SH-SY5Y (cell line): ENCODE measurements around the gene MACC1.

ENCODE experiments used
- GATA2 ChIP-seq: IDR thresholded peaks from 2 replicates; pipeline ENCODE4 v1.6.1; 2011; ENCODE audit warnings: mild to moderate bottlenecking, low read depth, low read length
- GATA3 ChIP-seq: IDR thresholded peaks from 2 replicates; pipeline ENCODE4 v1.6.1; 2011; ENCODE audit warnings: low read depth, mild to moderate bottlenecking, low read length, moderate library complexity

Gene MACC1, protein sequence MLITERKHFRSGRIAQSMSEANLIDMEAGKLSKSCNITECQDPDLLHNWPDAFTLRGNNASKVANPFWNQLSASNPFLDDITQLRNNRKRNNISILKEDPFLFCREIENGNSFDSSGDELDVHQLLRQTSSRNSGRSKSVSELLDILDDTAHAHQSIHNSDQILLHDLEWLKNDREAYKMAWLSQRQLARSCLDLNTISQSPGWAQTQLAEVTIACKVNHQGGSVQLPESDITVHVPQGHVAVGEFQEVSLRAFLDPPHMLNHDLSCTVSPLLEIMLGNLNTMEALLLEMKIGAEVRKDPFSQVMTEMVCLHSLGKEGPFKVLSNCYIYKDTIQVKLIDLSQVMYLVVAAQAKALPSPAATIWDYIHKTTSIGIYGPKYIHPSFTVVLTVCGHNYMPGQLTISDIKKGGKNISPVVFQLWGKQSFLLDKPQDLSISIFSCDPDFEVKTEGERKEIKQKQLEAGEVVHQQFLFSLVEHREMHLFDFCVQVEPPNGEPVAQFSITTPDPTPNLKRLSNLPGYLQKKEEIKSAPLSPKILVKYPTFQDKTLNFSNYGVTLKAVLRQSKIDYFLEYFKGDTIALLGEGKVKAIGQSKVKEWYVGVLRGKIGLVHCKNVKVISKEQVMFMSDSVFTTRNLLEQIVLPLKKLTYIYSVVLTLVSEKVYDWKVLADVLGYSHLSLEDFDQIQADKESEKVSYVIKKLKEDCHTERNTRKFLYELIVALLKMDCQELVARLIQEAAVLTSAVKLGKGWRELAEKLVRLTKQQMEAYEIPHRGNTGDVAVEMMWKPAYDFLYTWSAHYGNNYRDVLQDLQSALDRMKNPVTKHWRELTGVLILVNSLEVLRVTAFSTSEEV

DNA sequence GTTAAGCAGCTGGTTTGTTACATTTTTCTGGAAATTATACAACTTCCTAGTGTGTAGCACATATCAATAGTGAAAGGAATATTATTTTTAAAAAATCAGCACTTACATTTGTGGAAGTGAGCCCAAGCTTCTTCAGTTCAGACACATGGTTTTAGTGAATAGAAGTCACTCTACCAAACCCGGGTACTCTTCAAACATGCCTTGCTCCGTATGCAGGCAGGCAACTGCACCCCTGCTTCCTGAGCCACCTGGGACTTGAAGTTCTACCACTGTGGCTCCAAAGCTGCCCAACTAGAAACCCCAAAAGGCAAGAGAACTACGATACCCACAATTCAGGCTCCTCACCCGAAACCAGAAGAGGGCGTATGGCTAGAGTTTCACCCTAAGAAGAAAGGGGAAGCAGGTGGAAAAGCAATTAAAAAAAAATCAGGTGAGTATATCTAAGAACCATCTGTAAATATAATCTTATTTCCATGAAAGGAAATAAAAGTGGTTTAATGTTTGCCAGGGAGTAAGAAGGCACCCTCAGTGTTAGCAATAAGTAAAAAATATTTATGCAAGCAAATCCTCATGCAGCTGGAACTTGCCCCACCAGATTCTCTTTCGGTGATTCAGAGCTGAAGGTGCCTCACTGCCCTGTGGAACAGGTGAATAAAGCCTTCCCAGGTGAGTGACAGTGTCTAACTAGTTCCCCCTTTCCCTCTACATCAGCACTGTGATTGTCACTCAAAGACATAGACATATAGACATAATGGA lies at the start of gene MACC1:
Gene MACC1 (minus strand): TSS at position 192 of the 756 bp plus-strand sequence. CDS start 55,522 bp downstream, outside the sequence.
- TF ChIP-seq GATA2, result no peak
- no peak for TF ChIP-seq GATA3

DNA sequence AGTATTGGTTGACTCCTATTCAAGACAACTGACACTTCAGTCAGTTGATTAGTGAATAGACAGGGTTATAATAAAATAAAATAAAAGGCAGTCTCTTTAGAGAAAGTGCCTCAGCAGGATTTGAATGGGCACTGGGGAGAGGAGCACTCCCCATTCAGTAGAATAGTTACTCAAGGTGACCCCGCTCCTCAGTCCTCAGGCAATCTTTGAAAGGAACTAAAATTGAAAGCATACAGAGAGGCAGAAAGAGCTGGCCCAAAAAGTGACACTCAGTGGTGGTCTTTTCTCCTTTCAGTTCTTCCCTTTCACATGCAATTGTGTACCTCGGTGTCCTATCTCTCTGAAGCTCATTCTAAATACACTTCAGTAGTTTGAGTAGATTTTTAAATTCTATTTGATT lies 47.4 kb upstream of the MACC1 start:
- TF ChIP-seq GATA3, result no peak
- no peak for TF ChIP-seq GATA2

DNA sequence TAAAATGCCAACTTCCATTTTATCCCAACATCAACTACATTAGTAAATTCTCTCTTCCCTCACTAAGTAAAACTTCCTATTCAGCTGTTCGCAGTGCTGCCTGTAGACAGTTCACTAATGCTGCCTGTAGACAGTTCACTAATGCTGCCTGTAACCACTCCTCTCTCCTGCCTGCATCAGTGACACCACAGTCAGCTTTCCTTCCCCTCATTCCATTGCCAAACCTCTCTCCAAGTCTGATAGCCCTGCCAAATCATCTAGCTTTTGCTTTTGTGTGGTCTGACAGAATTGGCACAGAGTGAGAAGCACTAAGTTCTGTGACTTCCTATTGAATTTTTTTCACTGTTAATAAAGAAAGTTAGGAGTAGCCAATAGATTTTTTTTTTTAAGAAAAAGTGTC lies 43.0 kb upstream of the MACC1 start:
- TF ChIP-seq GATA3, result no peak
- no peak for TF ChIP-seq GATA2

DNA sequence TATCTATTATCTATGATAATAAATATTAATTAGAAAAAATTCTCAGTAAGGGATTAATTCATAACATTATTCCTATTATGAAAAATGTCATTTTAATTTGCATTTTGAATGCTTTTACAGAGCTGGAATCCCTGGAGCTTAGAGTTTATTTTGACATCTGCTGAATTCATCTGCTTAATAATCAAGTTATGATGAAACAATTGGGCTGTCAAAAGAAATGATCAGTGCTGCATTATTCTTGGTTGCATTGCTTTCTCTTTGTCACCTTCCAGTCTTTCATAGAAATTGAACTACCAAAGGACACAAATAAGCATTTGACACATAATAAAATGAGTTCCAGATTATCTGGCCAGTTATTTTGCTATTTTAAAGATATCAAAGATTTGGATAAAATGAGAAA lies 40.0 kb upstream of the MACC1 start:
- TF ChIP-seq GATA3 (no peak), GATA2 (no peak)

DNA sequence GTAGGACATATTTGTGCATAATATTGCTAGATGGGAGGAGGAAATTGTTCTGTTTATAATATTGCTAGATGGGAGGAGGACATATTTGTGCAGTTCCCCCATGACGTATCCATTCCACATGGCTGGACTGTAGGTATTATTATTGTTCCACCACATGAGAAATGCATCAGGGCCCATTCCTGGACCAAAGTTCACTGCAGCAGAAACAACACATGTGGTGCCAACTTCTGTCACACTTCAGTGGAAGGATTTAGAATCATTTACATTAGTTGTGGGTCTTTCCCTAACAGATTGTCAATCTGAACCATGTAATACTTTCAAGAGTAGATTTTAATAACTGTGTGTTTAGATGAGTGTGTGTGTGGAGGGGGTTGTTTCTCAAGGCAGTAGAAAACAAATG lies 32.7 kb upstream of the MACC1 start:
- TF ChIP-seq GATA3 (no peak), GATA2 (no peak)

DNA sequence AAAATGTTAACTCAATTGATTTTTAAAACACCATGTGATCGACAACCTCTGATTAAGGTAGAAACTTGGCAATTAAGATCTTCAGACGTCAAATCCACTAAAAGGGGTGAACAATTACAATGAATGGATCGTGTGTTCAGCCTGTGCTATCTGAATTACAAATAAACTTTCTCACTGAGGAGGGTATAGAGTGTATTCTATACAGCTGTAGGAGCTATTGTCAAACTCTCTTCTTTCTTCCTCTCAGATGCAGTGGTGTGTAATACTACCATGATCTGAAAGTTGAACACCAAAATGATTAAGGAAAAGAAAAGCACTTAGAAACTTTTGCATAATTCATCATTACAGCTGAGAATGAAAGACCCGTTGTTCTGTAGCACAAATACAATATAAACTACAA lies 32.2 kb upstream of the MACC1 start:
- TF ChIP-seq GATA2, result no peak
- TF ChIP-seq GATA3, result no peak

DNA sequence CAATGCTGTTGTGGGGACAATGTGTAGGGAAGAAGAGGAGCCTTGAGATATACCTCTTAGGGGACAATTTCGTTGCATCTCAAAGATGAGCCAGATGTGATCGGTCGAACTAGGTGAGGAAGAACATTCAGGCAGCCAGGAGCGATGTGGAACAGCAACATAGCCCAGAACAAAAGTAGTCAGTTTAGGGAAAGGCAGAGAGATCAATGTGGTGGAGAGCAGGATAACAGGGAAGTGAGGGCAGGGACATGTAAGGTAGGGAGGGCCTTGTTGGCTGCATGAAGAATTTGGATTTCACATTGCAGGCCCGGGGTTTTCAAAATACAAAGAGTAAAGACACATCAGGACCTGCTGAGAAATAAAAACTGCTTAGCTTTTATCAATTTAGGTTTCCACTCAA lies 29.1 kb upstream of the MACC1 start:
- TF ChIP-seq GATA3, result no peak

DNA sequence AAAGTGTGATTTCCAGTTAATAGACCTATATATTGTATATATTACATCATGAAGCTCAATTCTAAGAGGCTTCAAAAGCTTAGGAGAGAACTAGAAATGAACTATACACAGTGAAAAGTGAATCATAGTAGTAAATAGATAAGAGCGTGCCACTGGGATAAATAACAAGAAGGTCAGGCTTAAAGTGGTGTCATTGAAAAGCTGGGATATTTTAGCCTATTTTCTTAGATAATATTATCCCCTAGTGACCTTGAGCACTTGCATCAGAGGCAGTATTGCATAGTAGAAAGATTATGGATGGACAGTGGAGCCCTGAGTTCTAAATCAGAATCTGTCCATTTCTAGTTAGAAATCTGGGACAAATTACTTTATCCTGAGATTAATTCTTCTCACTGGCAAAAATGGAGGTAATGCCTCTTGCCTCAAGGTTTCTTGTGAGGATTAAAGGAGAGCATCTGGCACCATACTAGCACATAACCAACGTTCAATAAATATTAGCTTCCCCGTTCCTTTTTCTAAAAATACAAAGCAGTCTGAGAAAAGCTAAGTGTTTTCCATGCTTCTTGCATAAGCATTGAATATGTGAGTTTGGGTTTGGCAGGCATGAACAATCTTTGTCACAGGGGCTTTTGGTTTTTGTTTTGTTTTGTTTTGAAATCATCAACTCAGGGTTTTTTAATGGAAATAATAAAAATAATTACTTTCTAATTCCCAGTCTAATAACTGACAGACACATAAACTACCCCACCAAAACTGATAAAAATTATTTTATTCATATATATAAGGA lies 27.3 kb upstream of the MACC1 start:
- no peak for TF ChIP-seq GATA2
- TF ChIP-seq GATA3, result no peak

- TF ChIP-seq GATA3 (no peak), GATA2 (no peak)
Observed at GRCh38 chr7:20241911-20242261, 24.7 kb upstream of the MACC1 start.

GRCh38 chr7:20241194-20241910 lies 24.2 kb upstream of the MACC1 start:
- TF ChIP-seq GATA3 (no peak), GATA2 (no peak)

DNA sequence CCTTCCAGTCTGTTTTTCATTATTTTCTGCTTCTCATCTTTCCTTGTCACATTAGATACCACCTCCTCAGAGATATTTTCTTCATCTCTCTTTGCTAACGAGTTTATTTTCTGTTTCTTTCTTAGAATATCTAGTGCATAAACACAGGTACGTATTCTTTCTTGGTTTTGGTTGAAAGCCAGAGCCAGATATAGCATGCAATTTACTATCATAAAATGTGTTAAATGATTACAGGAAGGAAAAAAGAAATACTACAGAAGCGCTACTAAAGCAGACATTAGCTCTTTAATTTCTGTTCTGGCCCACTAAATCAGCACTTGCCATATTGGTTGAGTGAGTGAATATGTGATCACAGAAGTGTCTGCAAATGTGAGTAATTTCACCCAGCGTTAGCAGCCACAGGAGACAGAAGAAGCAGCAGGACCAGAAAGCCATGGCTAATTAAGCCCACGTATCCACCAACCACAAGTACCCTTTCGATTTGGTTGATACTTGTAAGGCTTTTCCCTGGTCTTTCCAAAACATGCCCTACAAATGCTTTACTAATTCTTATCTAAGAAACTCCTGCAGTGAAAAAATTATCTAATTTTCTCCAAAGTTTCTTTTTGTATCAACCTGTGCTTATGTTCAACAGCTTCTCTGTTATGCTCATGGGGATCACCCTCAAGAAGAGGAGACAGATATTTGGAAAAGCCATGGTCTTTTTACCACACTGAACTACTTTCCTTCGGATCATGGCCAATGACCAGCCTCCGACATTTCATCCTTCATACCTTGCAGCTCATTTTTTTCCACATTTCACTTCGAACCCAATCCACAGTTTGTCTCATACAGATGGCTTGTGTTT lies 23.1 kb upstream of the MACC1 start:
- TF ChIP-seq GATA3, result no peak
- TF ChIP-seq GATA2, result no peak

DNA sequence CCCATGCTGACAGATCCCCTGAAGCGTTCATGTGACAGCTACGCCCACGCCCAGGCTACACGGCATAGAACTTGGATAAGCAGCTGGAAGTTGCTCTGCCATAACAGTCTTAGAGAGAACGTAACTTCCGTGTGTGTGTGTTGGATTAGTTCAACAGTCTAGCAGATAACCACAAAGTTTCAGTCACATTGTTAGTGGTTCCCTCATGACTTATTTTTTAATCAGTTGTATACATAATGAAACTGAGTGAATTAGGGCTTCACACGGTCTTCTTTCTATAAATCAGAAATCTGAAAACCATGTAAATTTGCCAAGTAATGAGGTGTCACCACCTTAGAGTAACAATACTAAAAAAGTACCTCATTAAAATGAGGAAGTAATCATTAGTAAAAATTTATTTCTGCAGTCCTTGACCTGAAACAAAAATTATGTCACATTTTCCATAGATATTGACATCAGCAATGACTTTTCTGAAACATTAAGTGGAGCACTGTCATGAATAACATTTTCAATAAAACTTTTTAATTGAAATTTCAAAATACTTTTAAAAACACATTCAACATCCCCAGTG lies 21.7 kb upstream of the MACC1 start:
- TF ChIP-seq GATA2 (no peak), GATA3 (no peak)

DNA sequence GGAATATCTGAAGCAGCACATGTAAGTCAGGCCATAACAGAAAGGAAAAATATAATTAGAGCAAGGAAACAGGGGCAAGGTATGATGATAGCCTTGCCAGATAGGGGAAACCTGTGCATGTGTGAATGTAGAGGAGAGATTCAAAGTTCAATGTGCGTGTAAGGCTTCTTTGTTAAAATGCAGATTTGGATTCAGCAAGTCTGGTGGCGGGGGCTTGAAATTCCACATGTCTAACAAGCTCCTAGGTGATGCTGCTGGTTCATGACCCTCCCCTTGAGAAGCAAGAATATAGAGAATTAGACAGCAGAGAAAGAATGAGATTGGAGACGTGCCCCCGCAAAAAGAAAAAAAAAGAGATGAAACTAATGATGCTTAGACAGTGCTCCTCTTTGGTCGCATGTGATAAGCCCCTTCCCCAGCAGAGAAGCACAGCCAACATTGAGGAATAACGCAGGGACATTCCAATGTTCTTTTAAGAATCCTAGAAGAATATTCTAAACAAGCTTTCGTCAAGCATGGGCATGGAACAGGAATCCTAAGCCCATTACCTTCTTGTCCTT lies 21.1 kb upstream of the MACC1 start:
- TF ChIP-seq GATA2 (no peak), GATA3 (no peak)
